Small intestine (tissue), 7 donors: ENCODE data around the gene PRPS2. TPM values are rescaled to one million over a fixed set of nuclear protein-coding genes. Genes with fewer than 3 reads are reported as not detected.

Experiments used
- DNase-seq, 2 donors: peaks; one replicate each; pipeline versions ENCODE4 v3.0.0 to v3.0.0-alpha.2; 2013
- FAIRE-seq: peaks from 2 replicates; lab custom pipeline; 2012; peaks lifted over from hg19 to GRCh38; lab: Jason Lieb, UNC
- H3K27ac ChIP-seq, 3 donors: one replicate each; pipeline ENCODE4 v1.5.1; 2013; ENCODE audit warnings: low read length in 2 of 3, mild to moderate bottlenecking in 2 of 3, control low read depth in 1 of 3, inconsistent platforms in 1 of 3, low read depth in 1 of 3, moderate library complexity in 1 of 3
- H3K27me3 ChIP-seq, 3 donors: one replicate each; pipeline ENCODE4 v1.6.1; 2013; ENCODE audit warnings: low read length in 3 of 3, inconsistent platforms in 1 of 3; ENCODE audit not compliant: control insufficient read depth in 3 of 3, insufficient read depth in 3 of 3
- H3K36me3 ChIP-seq, 3 donors: one replicate each; pipeline ENCODE4 v1.6.1; 2013; ENCODE audit warnings: low read length in 3 of 3, inconsistent platforms in 1 of 3, low read depth in 1 of 3, mild to moderate bottlenecking in 1 of 3, moderate library complexity in 1 of 3; ENCODE audit not compliant: control insufficient read depth in 3 of 3, insufficient read depth in 2 of 3
- H3K4me1 ChIP-seq, 3 donors: one replicate each; pipeline ENCODE4 v1.6.1; 2013; ENCODE audit warnings: low read length in 2 of 3, inconsistent platforms in 1 of 3, low read depth in 1 of 3, mild to moderate bottlenecking in 1 of 3, moderate library complexity in 1 of 3; ENCODE audit not compliant: control insufficient read depth in 3 of 3, insufficient read depth in 2 of 3
- H3K4me3 ChIP-seq, 3 donors: one replicate each; pipeline ENCODE4 v1.5.1; 2013; ENCODE audit warnings: low read length in 3 of 3, control low read depth in 1 of 3, inconsistent platforms in 1 of 3, low read depth in 1 of 3, mild to moderate bottlenecking in 1 of 3, moderate library complexity in 1 of 3
- H3K9me3 ChIP-seq, 2 donors: one replicate each; pipeline ENCODE4 v1.6.1; 2013; ENCODE audit warnings: low read depth in 1 of 2, low read length in 1 of 2; ENCODE audit not compliant: control insufficient read depth in 2 of 2, insufficient read depth in 1 of 2
- WGBS, 3 donors: extraction: QIAGEN DNeasy Blood & Tissue Kit; methylation state at CpG; one replicate each; pipeline ENCODE4 v1.1.7; 2013; 5-methylcytosine and 5-hydroxymethylcytosine counted together
- polyA plus RNA-seq, 4 donors: library from polyadenylated mRNA; stranded (reverse) in 3 of 4; unstranded in 1 of 4; fragments of 200-250 nt in 3 of 4; fragments of 120-200 nt in 1 of 4; gene quantifications; one replicate each; pipeline versions ENCODE4 v1.2.1 to v1.2.3, GENCODE V29; 2013
- donor health status: healthy with polysubstance abuse.
- donor health status: control.
- donor health status: control.
- donor health status: Bipolar disorder and iron deficiency.
- donor health status: healthy.

The PRPS2 gene
- polyA plus RNA-seq, 4 donors = 10.0 to 32.0 (median 25.4) TPM

GRCh38 chrX:12768491-12768890 is 22.7 kb upstream of the PRPS2 start:
- no peak for FAIRE-seq
- 87 to 93% (median 88%) methylated on average over 4 of the region's 4 CpGs for WGBS, 3 donors

GRCh38 chrX:12770440-12770839 is 20.8 kb upstream of the PRPS2 start:
- DNase-seq (peak in 1 of 2 donors; percentile 29), FAIRE-seq (no peak)
- no peak overlapping the region for H3K27ac ChIP-seq
- no peaks in the 10 kb centered on the region for H3K27me3 ChIP-seq
- no peak overlapping the region for H3K4me3 ChIP-seq
- no peaks in the 10 kb centered on the region for H3K4me1 ChIP-seq
- H3K36me3 ChIP-seq = no peaks in the 10 kb centered on the region
- 26 to 43% (median 36%) methylated on average over 5 of the region's 5 CpGs for WGBS, 3 donors
- H3K9me3 ChIP-seq = no peaks in the 10 kb centered on the region

More at GRCh38 chrX:12768491-12768890, 22.7 kb upstream of the PRPS2 start:
- DNase-seq = no peak
- H3K4me3 ChIP-seq = no peak overlapping the region
- H3K27me3 ChIP-seq = no peaks in the 10 kb centered on the region
- H3K27ac ChIP-seq = no peak overlapping the region
- H3K36me3 ChIP-seq = no peaks in the 10 kb centered on the region
- H3K9me3 ChIP-seq = no peaks in the 10 kb centered on the region
- H3K4me1 ChIP-seq = no peaks in the 10 kb centered on the region

GRCh38 chrX:12771445-12772069 is 19.7 kb upstream of the PRPS2 start:
- 32 to 49% (median 35%) methylated on average over 22 of the region's 22 CpGs for WGBS, 3 donors
- H3K36me3 ChIP-seq = no peaks in the 10 kb centered on the region
- FAIRE-seq (no peak), DNase-seq (peak; percentile 51 to 60)
- no peaks in the 10 kb centered on the region for H3K27me3 ChIP-seq
- H3K4me1 ChIP-seq = no peaks in the 10 kb centered on the region
- H3K27ac ChIP-seq = no peak overlapping the region
- no peak overlapping the region for H3K4me3 ChIP-seq
- no peaks in the 10 kb centered on the region for H3K9me3 ChIP-seq

- H3K27ac ChIP-seq = no peak overlapping the region
- H3K4me1 ChIP-seq = no peaks in the 10 kb centered on the region
- DNase-seq (no peak), FAIRE-seq (no peak)
- H3K27me3 ChIP-seq = no peaks in the 10 kb centered on the region
- H3K9me3 ChIP-seq = no peaks in the 10 kb centered on the region
- H3K4me3 ChIP-seq = no peak overlapping the region
- H3K36me3 ChIP-seq = no peaks in the 10 kb centered on the region
Observed at GRCh38 chrX:12777670-12778069, 13.5 kb upstream of the PRPS2 start.

- FAIRE-seq (no peak), DNase-seq (peak; percentile 59 to 70)
- WGBS, 3 donors = 15 to 41% (median 21%) methylated on average over 4 of the region's 4 CpGs
- Histone ChIP-seq H3K27me3 (no peaks in the 10 kb centered on the region), H3K4me1 (no peaks in the 10 kb centered on the region), H3K9me3 (no peaks in the 10 kb centered on the region), H3K4me3 (no peak overlapping the region), H3K36me3 (no peaks in the 10 kb centered on the region), H3K27ac (no peak overlapping the region)
Observed at GRCh38 chrX:12779534-12779933, 11.7 kb upstream of the PRPS2 start.

- WGBS, 3 donors = 83 to 100% (median 96%) methylated on average over 1 of the region's 1 CpG
Observed at GRCh38 chrX:12788645-12789044, 2.6 kb upstream of the PRPS2 start.

GRCh38 chrX:12789976-12790375 is 1.2 kb upstream of the PRPS2 start:
- Histone ChIP-seq H3K36me3 (no peaks in the 10 kb centered on the region), H3K4me3 (no peak overlapping the region), H3K27me3 (peaks cover 0 to 2% (median 0%) of the 10 kb centered on the region in 3 donors), H3K4me1 (no peaks in the 10 kb centered on the region), H3K9me3 (peaks cover 0 to 3% of the 10 kb centered on the region in 2 donors), H3K27ac (no peak overlapping the region)
- FAIRE-seq = no peak
- no peak for DNase-seq
- WGBS, 3 donors = 72 to 91% (median 75%) methylated on average over 4 of the region's 4 CpGs

More at GRCh38 chrX:12788645-12789044, 2.6 kb upstream of the PRPS2 start:
- Histone ChIP-seq H3K27me3 (peaks cover 0 to 2% (median 0%) of the 10 kb centered on the region in 3 donors), H3K4me1 (no peaks in the 10 kb centered on the region), H3K27ac (no peak overlapping the region), H3K9me3 (no peaks in the 10 kb centered on the region), H3K4me3 (no peak overlapping the region), H3K36me3 (no peaks in the 10 kb centered on the region)
- DNase-seq (no peak), FAIRE-seq (no peak)

GRCh38 chrX:12790885-12791256 is 341 bp upstream of the PRPS2 start:
- H3K27ac ChIP-seq = peak overlapping the region in 1 of 3 donors; percentile 61
- H3K4me1 ChIP-seq = no peaks in the 10 kb centered on the region
- 0 to 30% (median 3%) methylated on average over 16 to 21 of the region's 21 CpGs for WGBS, 3 donors
- DNase-seq (no peak), FAIRE-seq (no peak)
- H3K9me3 ChIP-seq = peaks cover 0 to 3% of the 10 kb centered on the region in 2 donors
- peaks cover 0 to 2% (median 0%) of the 10 kb centered on the region in 3 donors for H3K27me3 ChIP-seq
- no peaks in the 10 kb centered on the region for H3K36me3 ChIP-seq
- peak overlapping the region; percentile 53 to 70 (median 66) for H3K4me3 ChIP-seq

- H3K27me3 ChIP-seq = peaks cover 0 to 2% (median 0%) of the 10 kb centered on the region in 3 donors
- H3K9me3 ChIP-seq = peaks cover 0 to 3% of the 10 kb centered on the region in 2 donors
- FAIRE-seq = no peak
- H3K4me1 ChIP-seq = no peaks in the 10 kb centered on the region
- H3K4me3 ChIP-seq = no peak overlapping the region
- WGBS, 3 donors = 38 to 69% (median 62%) methylated on average over 3 of the region's 3 CpGs
- no peak for DNase-seq
- H3K27ac ChIP-seq = no peak overlapping the region
- H3K36me3 ChIP-seq = peaks cover 0 to under 1% (median 0%) of the 10 kb centered on the region in 3 donors
Observed at GRCh38 chrX:12792711-12793110, 1.5 kb downstream of the PRPS2 start.
